ENCODE measurements around the gene C12orf57.

GRCh38 chr12:6954316-6955107 lies 10.7 kb downstream of the C12orf57 start:
- TF ChIP-seq EZH2 (IDR thresholded peaks at IDR 0.05; ENCODE audit: insufficient read depth, poor library complexity, severe bottlenecking), result no peak
- no peak for TF ChIP-seq EZH2phosphoT487 (IDR thresholded peaks at IDR 0.05; ENCODE audit: insufficient read depth, low read depth)
